Activated B cell treated with CpG ODN at 0.5 μM for 24 hours (primary cell): ENCODE results near the gene LLGL2. TPM values are rescaled to one million over a fixed set of nuclear protein-coding genes. Genes with fewer than 3 reads are reported as not detected.
"Not testable (repeated sequence)": the region's sequence is repeated elsewhere in the genome, so short reads cannot be mapped to it uniquely, and the experiment has no call there.

Experiments used
- ATAC-seq: fragments of 200-7000 bp; cut with Tn5 transposase; one replicate; pipeline ENCODE4 v1.10.0; 2021; ENCODE audit warnings: low read depth, mild to moderate bottlenecking, moderate library complexity
- CTCF ChIA-PET: fragments of 350-600 bp; sonication (Branson Sonifier 250); formaldehyde crosslinking; loops from one replicate; lab custom pipeline; 2021; ENCODE audit warnings: antibody characterized with exemption; lab: Charles Lee
- POLR2A ChIA-PET: fragments of 350-600 bp; sonication (Branson Sonifier 250); formaldehyde crosslinking; loops from one replicate; lab custom pipeline; 2021; ENCODE audit warnings: antibody characterized with exemption; lab: Charles Lee
- DNase-seq: peaks from one replicate; pipeline ENCODE4 v3.0.0; 2022
- H3K27ac Mint-ChIP-seq: one replicate; pipeline ENCODE4 v1.8.0; 2020; ENCODE audit warnings: mixed read lengths
- H3K27me3 Mint-ChIP-seq: one replicate; pipeline ENCODE4 v1.8.0; 2021; ENCODE audit warnings: mixed read lengths
- H3K36me3 Mint-ChIP-seq: one replicate; pipeline ENCODE4 v1.8.0; 2021; ENCODE audit warnings: low read depth, mixed read lengths
- H3K4me1 Mint-ChIP-seq: one replicate; pipeline ENCODE4 v1.8.0; 2021; ENCODE audit warnings: mixed read lengths
- H3K4me3 Mint-ChIP-seq: one replicate; pipeline ENCODE4 v1.8.0; 2020; ENCODE audit warnings: mild to moderate bottlenecking, mixed read lengths
- H3K9me3 Mint-ChIP-seq: one replicate; pipeline ENCODE4 v1.8.0; 2020; ENCODE audit warnings: mixed read lengths
- intact Hi-C: fragments of 100-400 bp; cut with micrococcal nuclease; formaldehyde crosslinking; loops from one replicate; pipeline ENCODE4 v1.15.1; 2024
- total RNA-seq: library from RNA; stranded (reverse); gene quantifications from 2 replicates; pipeline ENCODE4 v1.2.3, GENCODE V29; 2022
- TF ChIP-seq, protein P1 (sequence below): fragments of 200-600 bp; IDR thresholded peaks from one replicate; pipeline ENCODE4 v1.8.0; 2022; ENCODE audit warnings: antibody characterized with exemption, mild to moderate bottlenecking

The LLGL2 gene
- total RNA-seq, 1 donor from 2014 or later = 29.9 TPM

DNA sequence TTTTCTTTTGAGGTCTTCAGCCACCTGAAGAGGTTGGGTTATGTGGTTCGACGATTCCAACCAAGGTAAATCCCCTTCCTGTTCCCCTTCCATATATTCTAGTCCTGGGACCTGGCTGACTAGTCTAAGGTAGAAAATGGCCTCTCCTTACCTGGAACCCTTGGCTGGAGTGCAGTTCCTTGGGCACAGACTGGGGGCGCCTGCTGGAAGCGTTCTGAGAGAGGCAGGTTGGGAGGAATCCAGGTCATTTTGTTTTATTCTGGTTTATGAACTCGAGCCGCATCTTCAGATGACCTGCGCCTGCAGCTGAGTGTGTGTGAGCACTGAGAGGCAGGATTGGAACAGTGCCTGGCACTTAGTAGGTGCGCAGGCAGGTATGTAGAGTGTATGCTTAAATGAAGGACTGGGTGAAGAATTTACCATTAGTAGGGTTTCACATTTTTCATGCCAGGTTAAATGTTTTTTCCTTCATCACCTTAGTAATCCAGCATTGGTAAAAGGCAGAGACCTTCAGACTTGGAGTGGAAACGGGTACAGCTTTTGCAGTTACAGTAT is 6.4 kb upstream of the LLGL2 start:
- ChIA-PET POLR2A (interaction anchor here (1.3 to 1.4 kb wide), 2 partner anchors 8 to 63 kb away, joined by 4 to 5 read pairs; partner anchors contain the start of gene TMEM94), CTCF (no interaction called here)
- DNase-seq = no peak
- no peaks in the 10 kb centered on the region for H3K27me3 Mint-ChIP-seq
- no peak for ATAC-seq
- TF ChIP-seq, protein P1, sequence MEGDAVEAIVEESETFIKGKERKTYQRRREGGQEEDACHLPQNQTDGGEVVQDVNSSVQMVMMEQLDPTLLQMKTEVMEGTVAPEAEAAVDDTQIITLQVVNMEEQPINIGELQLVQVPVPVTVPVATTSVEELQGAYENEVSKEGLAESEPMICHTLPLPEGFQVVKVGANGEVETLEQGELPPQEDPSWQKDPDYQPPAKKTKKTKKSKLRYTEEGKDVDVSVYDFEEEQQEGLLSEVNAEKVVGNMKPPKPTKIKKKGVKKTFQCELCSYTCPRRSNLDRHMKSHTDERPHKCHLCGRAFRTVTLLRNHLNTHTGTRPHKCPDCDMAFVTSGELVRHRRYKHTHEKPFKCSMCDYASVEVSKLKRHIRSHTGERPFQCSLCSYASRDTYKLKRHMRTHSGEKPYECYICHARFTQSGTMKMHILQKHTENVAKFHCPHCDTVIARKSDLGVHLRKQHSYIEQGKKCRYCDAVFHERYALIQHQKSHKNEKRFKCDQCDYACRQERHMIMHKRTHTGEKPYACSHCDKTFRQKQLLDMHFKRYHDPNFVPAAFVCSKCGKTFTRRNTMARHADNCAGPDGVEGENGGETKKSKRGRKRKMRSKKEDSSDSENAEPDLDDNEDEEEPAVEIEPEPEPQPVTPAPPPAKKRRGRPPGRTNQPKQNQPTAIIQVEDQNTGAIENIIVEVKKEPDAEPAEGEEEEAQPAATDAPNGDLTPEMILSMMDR = no peak
- H3K4me1 Mint-ChIP-seq = peaks cover 22% of the 10 kb centered on the region
- no peaks in the 10 kb centered on the region for H3K9me3 Mint-ChIP-seq
- H3K27ac Mint-ChIP-seq = no peak overlapping the region
- intact Hi-C loops = loop anchor here (5.0 kb wide), 2 partner anchors 228 to 247 kb away; partner anchors contain the start of gene MIF4GD
- H3K36me3 Mint-ChIP-seq = peaks cover 15% of the 10 kb centered on the region
- H3K4me3 Mint-ChIP-seq = no peak overlapping the region

GRCh38 chr17:75520413-75520812 is 5.1 kb upstream of the LLGL2 start:
- intact Hi-C loops, H3K4me3 Mint-ChIP-seq, H3K27ac Mint-ChIP-seq, DNase-seq, CTCF ChIA-PET, H3K27me3 Mint-ChIP-seq, ATAC-seq, H3K9me3 Mint-ChIP-seq: not testable (repeated sequence)
- Mint-ChIP-seq H3K36me3 (peaks cover 15% of the 10 kb centered on the region), H3K4me1 (peaks cover 26% of the 10 kb centered on the region)
- POLR2A ChIA-PET = interaction anchor here (1.4 kb wide), 1 partner anchor 67 kb away, joined by 3 read pairs; the partner anchor contains the start of gene MYO15B

GRCh38 chr17:75521290-75521689 is 4.2 kb upstream of the LLGL2 start:
- ChIA-PET CTCF (no interaction called here), POLR2A (interaction anchor here (1.4 kb wide), 1 partner anchor 66 kb away, joined by 3 read pairs; the partner anchor contains the start of gene MYO15B)
- Mint-ChIP-seq H3K36me3 (peaks cover 15% of the 10 kb centered on the region), H3K27me3 (no peaks in the 10 kb centered on the region), H3K9me3 (no peaks in the 10 kb centered on the region), H3K27ac (no peak overlapping the region), H3K4me3 (no peak overlapping the region), H3K4me1 (peaks cover 28% of the 10 kb centered on the region)
- intact Hi-C loops = no loop called here
- TF ChIP-seq, protein P1 = no peak
- DNase-seq (no peak), ATAC-seq (no peak)

- H3K36me3 Mint-ChIP-seq = peaks cover 15% of the 10 kb centered on the region
- intact Hi-C loops = no loop called here
Measured at GRCh38 chr17:75521951-75522727, 3.4 kb upstream of the LLGL2 start.

GRCh38 chr17:75523647-75524046 is 1.9 kb upstream of the LLGL2 start:
- Mint-ChIP-seq H3K27me3 (no peaks in the 10 kb centered on the region), H3K4me3 (no peak overlapping the region), H3K27ac (no peak overlapping the region), H3K36me3 (peaks cover 10% of the 10 kb centered on the region), H3K4me1 (peaks cover 14% of the 10 kb centered on the region), H3K9me3 (no peaks in the 10 kb centered on the region)
- ATAC-seq = no peak
- POLR2A ChIA-PET = interaction anchor here (0.5 kb wide), 1 partner anchor 175 kb away, joined by 3 read pairs; no protein-coding TSS in a partner anchor
- no peak for DNase-seq
- CTCF ChIA-PET = interaction anchor here (0.6 to 1.2 kb wide), 2 partner anchors 43 to 310 kb away, joined by 3 read pairs; no protein-coding TSS in a partner anchor
- intact Hi-C loops = loop anchor here (2.0 kb wide), 3 partner anchors 47 to 97 kb away; partner anchors contain the start of gene TMEM94
- TF ChIP-seq, protein P1 = no peak

More at GRCh38 chr17:75521951-75522727, 3.4 kb upstream of the LLGL2 start:
- H3K27ac Mint-ChIP-seq = no peak overlapping the region
- H3K4me3 Mint-ChIP-seq = no peak overlapping the region
- no peaks in the 10 kb centered on the region for H3K9me3 Mint-ChIP-seq
- no peaks in the 10 kb centered on the region for H3K27me3 Mint-ChIP-seq
- TF ChIP-seq, protein P1 = no peak
- H3K4me1 Mint-ChIP-seq = peaks cover 29% of the 10 kb centered on the region
- ATAC-seq = no peak
- DNase-seq = no peak
- CTCF ChIA-PET = interaction anchor here (0.9 kb wide), 1 partner anchor 66 kb away, joined by 3 read pairs; the partner anchor contains the start of gene TMEM94
- POLR2A ChIA-PET = interaction anchor here (0.5 to 1.4 kb wide), 3 partner anchors 66 to 391 kb away, joined by 3 to 6 read pairs (median 3); partner anchors contain the start of gene MYO15B
